A204.1 (cell line): ENCODE results near the gene PALM.
"Not testable (repeated sequence)": the region's sequence is repeated elsewhere in the genome, so short reads cannot be mapped to it uniquely, and the experiment has no call there.

Experiments used
- FAIRE-seq: peaks from 2 replicates; lab custom pipeline; 2012; peaks lifted over from hg19 to GRCh38; lab: Jason Lieb, UNC

PALM gene

GRCh38 chr19:708154-709143 lies at the start of gene PALM:
PALM (plus strand) TSS chr19:708935; CDS start chr19:709147, 212 bp downstream.
- no peak for FAIRE-seq

- FAIRE-seq, result no peak
Observed at GRCh38 chr19:660793-661426, 47.8 kb upstream of the PALM start.

- no peak for FAIRE-seq
Observed at GRCh38 chr19:661427-662196, 47.1 kb upstream of the PALM start.

- FAIRE-seq, result no peak
Observed at GRCh38 chr19:662207-662961, 46.4 kb upstream of the PALM start.

GRCh38 chr19:662962-663681 lies 45.6 kb upstream of the PALM start, which contains the start of gene RNF126:
RNF126 (minus strand) TSS chr19:663214; CDS start chr19:663121, 93 bp downstream.
- FAIRE-seq, result no peak

- no peak for FAIRE-seq
Observed at GRCh38 chr19:663682-664117, 45.0 kb upstream of the PALM start.

- FAIRE-seq, result no peak
Observed at GRCh38 chr19:664913-665443, 43.8 kb upstream of the PALM start.

GRCh38 chr19:666985-667573 lies 41.7 kb upstream of the PALM start:
- FAIRE-seq, result not testable (repeated sequence)

- FAIRE-seq, result not testable (repeated sequence)
Observed at GRCh38 chr19:668675-669434, 39.9 kb upstream of the PALM start.

- no peak for FAIRE-seq
Observed at GRCh38 chr19:670609-671075, 38.1 kb upstream of the PALM start.

GRCh38 chr19:674282-675151 lies 34.2 kb upstream of the PALM start:
- no peak for FAIRE-seq

GRCh38 chr19:676007-676338 lies 32.8 kb upstream of the PALM start:
- FAIRE-seq, result no peak

GRCh38 chr19:676339-677105 lies 32.2 kb upstream of the PALM start, which contains the start of gene FSTL3:
FSTL3 (plus strand) TSS chr19:676392; CDS start chr19:676424, 32 bp downstream.
- no peak for FAIRE-seq

GRCh38 chr19:677201-677600 lies 31.5 kb upstream of the PALM start:
- FAIRE-seq, result no peak

GRCh38 chr19:677601-678436 lies 30.9 kb upstream of the PALM start:
- FAIRE-seq, result no peak

GRCh38 chr19:678791-679388 lies 29.8 kb upstream of the PALM start:
- no peak for FAIRE-seq
